Measurements from ENCODE around the gene RRBP1.

The RRBP1 gene

DNA sequence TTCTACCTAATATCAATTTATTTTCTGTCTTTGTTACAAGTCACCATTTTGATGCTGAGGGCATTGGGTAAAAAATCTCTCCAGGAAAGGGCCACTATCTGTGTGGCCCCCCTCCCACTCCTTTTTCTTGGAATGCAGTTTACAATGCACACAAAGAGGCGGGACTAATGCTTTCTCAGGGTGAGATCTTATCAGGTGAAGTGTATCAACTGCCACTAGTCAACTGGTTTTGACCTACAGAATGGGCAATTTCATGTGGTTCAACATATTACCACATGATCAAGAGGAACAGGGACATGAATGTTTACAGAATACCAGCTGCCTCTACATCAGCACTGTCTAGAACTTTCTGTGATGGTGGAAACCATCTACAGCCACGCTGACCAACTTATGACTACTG is 3.7 kb downstream of the RRBP1 start:
- TF ChIP-seq, protein P1, sequence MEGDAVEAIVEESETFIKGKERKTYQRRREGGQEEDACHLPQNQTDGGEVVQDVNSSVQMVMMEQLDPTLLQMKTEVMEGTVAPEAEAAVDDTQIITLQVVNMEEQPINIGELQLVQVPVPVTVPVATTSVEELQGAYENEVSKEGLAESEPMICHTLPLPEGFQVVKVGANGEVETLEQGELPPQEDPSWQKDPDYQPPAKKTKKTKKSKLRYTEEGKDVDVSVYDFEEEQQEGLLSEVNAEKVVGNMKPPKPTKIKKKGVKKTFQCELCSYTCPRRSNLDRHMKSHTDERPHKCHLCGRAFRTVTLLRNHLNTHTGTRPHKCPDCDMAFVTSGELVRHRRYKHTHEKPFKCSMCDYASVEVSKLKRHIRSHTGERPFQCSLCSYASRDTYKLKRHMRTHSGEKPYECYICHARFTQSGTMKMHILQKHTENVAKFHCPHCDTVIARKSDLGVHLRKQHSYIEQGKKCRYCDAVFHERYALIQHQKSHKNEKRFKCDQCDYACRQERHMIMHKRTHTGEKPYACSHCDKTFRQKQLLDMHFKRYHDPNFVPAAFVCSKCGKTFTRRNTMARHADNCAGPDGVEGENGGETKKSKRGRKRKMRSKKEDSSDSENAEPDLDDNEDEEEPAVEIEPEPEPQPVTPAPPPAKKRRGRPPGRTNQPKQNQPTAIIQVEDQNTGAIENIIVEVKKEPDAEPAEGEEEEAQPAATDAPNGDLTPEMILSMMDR (IDR thresholded peaks at IDR 0.05; ENCODE audit: low read depth, low read length, missing control alignments), result no peak
- no peak overlapping the region for H3K4me3 ChIP-seq (replicated peaks; ENCODE audit: low read depth, low read length)
- DNase-seq (ENCODE audit: extremely low read depth, low read depth), result no peak

DNA sequence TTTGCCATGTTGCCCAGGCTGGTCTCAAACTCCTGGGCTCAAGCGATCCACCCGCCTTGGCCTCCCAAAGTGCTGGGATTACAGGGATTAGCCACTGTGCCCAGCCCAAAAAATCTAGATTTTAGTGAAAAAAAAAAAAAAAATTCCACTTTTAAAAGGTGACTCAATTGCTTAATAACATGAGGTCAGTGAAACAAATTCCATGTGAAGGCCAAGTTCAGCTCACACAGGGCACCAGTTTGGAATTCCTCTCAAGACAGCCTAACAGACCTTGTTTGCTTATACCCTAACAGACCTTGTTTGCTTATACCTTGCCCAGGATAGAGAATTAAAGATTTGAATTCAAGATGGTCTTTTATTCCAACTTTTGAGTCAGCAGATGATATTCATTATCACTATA is 5.1 kb downstream of the RRBP1 start:
- DNase-seq (ENCODE audit: extremely low read depth, low read depth), result no peak
- TF ChIP-seq, protein P1 (IDR thresholded peaks at IDR 0.05; ENCODE audit: low read depth, low read length, missing control alignments), result no peak
- H3K4me3 ChIP-seq (replicated peaks; ENCODE audit: low read depth, low read length), result no peak overlapping the region

DNA sequence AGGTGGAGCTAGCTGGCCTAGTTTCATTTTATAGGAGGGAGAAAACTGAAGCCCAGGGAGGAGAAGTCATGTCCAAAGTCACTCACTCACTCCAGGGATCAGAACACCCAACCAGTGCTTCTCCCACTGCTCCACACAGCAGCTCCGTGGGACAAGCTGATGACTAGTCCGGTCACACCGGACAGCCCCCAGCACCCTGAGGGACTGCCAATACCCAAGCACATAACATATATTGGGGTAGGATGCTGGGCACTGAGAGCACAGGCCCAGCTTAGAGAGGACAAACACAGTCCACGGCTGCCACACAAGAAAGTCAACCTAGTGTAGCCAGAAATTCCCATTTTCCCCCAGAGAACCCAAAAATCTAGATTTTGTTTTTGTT is 5.7 kb downstream of the RRBP1 start:
- TF ChIP-seq, protein P1 (IDR thresholded peaks at IDR 0.05; ENCODE audit: low read depth, low read length, missing control alignments), result no peak
- no peak overlapping the region for H3K4me3 ChIP-seq (replicated peaks; ENCODE audit: low read depth, low read length)
- no peak for DNase-seq (ENCODE audit: extremely low read depth, low read depth)

DNA sequence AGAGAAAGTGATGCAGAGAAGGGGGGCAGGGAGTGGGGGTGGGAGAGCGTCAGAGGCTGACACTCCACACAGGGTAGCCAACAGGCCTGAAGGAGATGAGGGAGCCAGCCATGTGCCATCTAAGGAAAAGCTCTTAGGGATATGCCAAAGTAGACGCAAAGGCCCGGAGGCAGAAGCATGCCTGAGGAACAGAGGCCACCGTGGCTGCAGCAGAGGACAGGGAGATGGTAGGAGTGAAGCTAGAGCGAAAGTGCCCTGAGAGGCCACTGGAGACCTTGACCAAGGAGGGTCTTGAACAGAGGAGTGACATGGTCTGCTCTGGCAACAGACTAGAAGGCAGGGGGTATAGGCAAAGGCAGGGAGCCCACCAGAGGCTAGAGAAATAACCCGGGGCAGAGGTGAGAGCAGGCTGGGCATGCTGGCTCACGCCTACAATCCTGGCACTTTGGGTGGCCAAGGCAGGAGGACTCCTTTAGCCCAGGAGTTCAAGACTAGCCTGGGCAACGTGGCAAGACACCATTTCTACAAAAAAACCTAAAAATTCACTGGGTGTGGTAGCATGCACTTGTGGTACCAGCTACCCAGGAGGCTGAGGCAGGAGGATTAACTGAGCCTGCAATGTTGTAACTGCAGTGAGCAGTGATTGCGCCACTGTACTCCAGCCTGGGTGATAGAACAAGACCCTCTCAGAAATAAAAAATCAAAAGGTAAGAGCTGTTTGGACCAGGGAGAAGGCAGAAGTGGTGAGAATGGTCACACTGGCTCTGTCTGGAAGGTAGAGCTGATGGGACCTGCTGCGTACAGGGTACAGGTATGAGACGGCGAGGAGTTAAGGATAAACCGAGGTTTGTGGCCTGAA is 6.3 kb downstream of the RRBP1 start:
- TF ChIP-seq, protein P1 (IDR thresholded peaks at IDR 0.05; ENCODE audit: low read depth, low read length, missing control alignments), result no peak
- no peak for DNase-seq (ENCODE audit: extremely low read depth, low read depth)
- H3K4me3 ChIP-seq (replicated peaks; ENCODE audit: low read depth, low read length), result no peak overlapping the region

DNA sequence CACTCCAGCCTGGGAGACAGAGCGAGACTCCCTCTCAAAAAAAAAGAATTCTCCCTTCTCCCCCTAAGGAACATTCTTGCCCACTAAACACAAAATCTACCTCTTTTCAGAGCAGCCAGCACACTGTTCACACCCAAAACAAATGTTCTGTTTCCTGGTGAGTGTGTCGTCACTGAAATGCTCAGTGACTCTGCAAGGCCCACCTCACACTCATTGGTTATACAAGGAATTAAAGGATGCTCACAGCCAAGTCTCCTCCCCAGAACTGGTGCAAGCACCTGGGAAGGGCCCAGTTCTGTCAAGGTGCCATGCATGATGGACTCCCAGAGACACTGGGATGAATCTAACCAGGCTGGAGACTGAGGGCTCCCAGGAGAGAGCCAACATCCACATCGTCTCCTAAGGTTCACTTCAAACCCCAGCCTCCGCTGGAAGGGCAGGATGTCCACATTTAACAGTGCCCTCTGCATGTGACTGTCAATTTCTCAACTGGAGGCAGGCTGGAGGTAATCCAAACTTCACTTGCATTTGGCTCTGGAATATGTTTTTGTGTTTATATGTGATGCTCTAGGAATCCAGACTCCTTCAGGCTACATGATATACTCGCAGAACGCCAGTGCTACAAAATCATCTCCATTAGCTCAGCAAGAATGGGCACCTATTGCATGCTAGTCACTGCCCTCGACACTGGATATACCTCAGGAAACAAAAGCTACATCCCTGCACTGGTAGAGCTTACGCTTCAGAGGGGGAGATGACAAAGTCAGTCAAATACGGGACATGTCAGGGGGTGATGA is 7.1 kb downstream of the RRBP1 start:
- H3K4me3 ChIP-seq (replicated peaks; ENCODE audit: low read depth, low read length), result no peak overlapping the region
- no peak for DNase-seq (ENCODE audit: extremely low read depth, low read depth)
- TF ChIP-seq, protein P1 (IDR thresholded peaks at IDR 0.05; ENCODE audit: low read depth, low read length, missing control alignments), result no peak

DNA sequence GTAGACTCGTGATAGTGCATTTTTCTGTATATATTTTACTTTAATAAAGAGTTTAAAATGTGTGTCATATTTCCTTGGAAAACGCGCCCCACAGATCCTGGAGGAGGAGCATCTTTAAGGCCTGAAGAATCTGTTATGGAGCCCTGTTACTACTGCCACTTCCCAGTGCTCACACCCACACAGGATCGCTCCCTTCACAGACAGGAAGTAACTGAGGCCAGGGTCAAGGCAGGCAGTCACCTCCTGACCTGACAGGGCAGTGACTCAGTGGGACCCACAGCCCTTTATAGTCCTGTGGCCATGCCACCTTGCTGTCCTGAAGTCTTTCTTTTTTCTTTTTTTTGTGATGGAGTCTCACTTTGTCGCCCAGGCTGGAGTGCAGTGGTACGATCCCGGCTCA is 9.0 kb downstream of the RRBP1 start:
- no peak overlapping the region for H3K4me3 ChIP-seq (replicated peaks; ENCODE audit: low read depth, low read length)
- TF ChIP-seq, protein P1 (IDR thresholded peaks at IDR 0.05; ENCODE audit: low read depth, low read length, missing control alignments), result no peak
- DNase-seq (ENCODE audit: extremely low read depth, low read depth), result no peak
